HG02938 (cell line): ENCODE measurements around the gene VAC14.
"Not testable (repeated sequence)": the region's sequence is repeated elsewhere in the genome, so short reads cannot be mapped to it uniquely, and the experiment has no call there.

ENCODE experiments used
- ATAC-seq: cut with Tn5 transposase; IDR thresholded peaks from one replicate; pipeline ENCODE4 v1.9.1; 2021; ENCODE audit warnings: mild to moderate bottlenecking, moderate library complexity; ENCODE audit not compliant: unreplicated experiment

Gene VAC14

DNA sequence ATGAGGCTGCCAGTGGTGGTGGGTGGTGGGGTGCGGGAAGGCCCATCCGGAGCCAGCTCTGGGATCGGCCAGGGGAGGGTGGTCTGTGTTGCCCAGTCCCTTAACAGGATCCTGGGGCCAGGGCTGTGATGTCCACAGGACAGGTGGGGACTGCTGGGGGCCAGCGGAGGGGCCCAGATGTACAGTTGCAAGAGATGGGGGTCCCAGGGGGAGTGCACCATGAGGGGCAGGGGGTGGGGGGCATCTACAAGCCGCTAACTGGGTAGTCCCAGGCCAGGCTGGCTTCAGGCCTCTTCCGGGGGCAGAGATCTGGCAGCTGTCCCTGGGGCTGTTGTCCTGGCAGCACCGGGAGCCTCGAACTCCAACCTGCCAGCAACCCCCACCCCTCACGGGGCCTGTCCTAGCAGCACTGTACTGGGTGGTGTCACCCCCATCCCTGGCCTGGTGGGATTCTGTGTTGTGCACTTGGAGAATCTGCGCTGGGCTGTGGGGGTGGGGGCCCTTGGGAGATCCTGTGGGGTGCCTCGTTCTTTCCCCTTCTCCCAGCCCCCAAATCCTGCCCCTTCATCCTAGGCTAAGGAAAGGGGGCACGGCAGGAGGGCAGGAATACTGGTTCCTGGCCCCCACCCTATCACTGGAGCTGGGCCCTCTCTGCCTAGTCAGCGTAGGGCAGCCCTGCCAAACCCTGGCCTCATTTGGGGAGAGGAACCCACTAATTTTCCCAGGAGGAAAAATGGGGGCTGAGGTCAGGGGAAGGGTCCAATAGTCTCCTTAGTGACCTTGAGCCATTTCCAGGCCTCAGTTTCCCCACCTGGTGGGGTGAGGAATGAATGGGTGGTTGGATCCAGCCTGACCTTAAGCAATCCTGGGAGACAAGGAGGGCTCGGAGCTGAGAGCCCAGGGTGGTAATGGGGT, 116.6 kb downstream of the VAC14 start:
- no peak for ATAC-seq

GRCh38 chr16:70683146-70683944, 117.6 kb downstream of the VAC14 start:
- ATAC-seq: no peak

GRCh38 chr16:70682239-70683145, 118.5 kb downstream of the VAC14 start:
- ATAC-seq: no peak

DNA sequence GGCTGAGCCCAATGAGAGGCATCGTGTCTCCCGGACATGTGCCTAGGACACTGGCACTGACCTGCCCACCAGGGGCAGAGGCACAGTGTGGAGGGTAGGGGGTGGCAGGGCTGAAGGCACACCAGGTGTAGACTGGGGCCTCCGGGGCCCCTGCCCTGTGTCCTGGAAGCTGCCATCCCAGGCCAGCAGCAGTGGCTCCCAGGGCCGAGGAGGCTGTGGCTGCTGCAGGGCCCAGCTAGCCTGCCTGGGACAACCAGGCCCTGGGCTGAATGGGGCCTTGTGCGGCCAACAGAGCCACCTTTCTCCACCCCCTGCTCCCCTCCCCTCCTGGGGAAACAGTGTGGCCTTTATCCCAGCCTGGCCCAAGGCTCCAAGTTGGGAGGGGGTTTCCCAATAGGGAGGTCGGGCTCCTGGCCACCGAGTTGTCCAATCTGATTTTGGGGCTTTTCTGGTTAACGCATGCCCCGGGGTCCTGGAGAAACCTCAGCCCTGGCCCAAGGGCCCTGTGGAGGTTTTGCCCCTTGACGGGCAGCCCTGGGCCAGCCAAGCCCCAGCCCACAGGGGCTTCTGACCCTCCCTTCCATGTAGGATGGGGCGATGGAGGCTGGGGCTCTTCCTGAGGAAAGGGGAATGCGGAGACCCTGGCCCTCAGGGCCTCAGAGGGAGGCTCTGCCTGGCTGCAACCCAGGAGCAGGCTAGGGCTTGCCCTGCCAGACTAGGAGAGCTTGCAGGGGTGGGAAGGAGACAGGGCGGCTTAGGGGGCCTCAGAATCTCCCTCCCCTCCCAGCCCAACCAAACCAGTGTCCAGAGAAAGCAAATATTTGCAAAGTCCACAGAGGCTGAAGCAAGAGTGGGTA, 119.3 kb downstream of the VAC14 start:
- no peak for ATAC-seq

GRCh38 chr16:70680495-70681381, 120.2 kb downstream of the VAC14 start:
- ATAC-seq: no peak

DNA sequence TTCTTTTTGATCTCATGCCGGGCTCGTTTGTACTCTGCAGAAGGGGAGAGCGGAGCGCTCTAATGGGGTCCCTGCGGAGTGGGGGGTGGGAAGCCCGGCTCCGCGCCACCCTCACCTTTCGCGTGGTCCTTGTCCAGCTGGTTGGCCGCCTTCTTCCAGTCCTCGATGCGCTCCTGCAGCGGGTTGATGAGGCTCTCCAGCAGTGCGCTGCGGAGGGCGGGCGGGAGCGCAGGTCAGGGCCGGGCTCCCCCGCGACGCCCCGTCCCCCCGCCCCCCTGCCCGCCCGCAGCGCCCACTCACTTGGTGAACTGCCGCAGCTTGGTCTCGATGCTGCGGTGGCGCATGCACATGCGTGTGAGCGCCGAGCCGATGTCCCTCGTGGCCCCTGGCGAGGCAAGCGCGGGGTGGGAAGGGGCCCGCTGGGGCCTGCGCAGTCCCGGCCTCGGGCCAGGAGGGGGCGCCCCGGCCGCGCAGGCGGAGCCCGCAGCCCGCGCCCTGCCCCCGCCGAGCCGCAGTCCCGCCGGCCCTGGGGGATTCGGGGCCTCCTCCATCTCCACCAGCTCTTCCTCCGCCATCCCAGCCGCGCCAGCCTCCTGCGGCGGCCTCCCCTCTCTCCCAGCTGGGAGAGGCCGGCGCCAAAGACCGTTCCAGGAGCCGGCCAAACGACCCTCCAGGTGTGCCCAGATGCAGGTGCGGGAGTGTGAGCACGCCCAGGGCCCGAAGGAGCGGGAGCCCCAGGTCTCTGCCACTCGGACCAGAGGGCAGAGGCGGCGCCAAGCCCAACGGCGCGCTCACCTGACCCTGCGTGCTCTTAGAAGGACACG, 121.1 kb downstream of the VAC14 start:
- no peak for ATAC-seq

- no peak for ATAC-seq
Measured at GRCh38 chr16:70678898-70679670, 121.9 kb downstream of the VAC14 start.

GRCh38 chr16:70678121-70678897, 122.6 kb downstream of the VAC14 start:
- ATAC-seq: no peak

GRCh38 chr16:70677499-70678120, 123.3 kb downstream of the VAC14 start:
- ATAC-seq: no peak

GRCh38 chr16:70676675-70677498, 124.1 kb downstream of the VAC14 start:
- ATAC-seq: no peak

- ATAC-seq: no peak
Measured at GRCh38 chr16:70675851-70676513, 125.0 kb downstream of the VAC14 start.

- ATAC-seq: no peak
Measured at GRCh38 chr16:70674221-70675014, 126.5 kb downstream of the VAC14 start.

DNA sequence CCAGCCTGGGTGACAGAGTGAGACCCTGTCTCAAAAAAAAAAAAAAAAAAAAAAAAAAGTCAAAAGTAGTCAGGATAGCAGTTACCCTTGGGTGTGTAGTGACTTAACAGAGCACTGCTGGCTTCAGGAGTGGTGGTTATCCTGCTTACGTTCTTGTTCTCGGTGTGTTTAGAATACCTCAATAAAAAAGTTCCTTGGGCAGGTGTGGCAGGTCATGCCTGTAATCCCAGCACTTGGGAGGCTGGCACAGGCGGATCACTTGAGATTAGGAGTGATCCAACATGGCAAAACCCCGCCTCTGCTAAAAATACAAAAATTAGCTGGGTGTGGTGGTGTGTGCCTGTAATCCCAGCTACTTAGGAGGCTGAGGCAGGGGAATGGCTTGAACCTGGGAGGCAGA, 130.0 kb downstream of the VAC14 start:
- not testable (repeated sequence) for ATAC-seq

DNA sequence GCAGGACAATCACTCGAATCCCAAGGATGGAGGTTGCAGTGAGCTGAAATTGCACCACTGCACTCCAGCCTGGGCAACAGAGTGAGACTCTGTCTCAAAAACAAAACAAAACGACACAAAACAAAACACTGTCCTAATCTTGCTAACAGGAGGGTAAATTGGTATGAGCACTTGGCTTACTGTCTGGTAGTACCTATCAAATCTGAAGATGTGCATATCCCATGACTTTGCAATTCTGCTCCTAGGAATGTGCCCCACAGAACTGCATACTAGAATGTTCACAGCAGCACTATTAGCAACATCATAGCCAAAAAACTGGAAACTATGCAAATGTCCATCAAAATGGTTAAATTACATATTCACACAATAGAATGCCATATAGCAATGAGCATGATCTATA, 130.8 kb downstream of the VAC14 start:
- ATAC-seq: no peak
